ENCODE measurements around the gene PAK1.
"Not testable (repeated sequence)": the region's sequence is repeated elsewhere in the genome, so short reads cannot be mapped to it uniquely, and the experiment has no call there.

- not testable (repeated sequence) for TF ChIP-seq CTCF (conservative IDR thresholded peaks at IDR 0.05); EZH2 (IDR thresholded peaks at IDR 0.05; ENCODE audit: low read depth)
Measured at GRCh38 chr11:77300028-77300427, 173.9 kb downstream of the PAK1 start.
